ENCODE data around the gene RSPH6A. TPM values are rescaled to one million over a fixed set of nuclear protein-coding genes. Genes with fewer than 3 reads are reported as not detected.
A peak's percentile ranks its signal among the peaks of the same experiment; 100 is the strongest.

Gene RSPH6A
- total and polyA plus RNA-seq, 10 donors: 0.13 to 0.41 (median 0.26) TPM; not detected in 6

GRCh38 chr19:45822716-45823115 lies 7.6 kb upstream of the RSPH6A start:
- Histone ChIP-seq H3K9me3 (no peaks in the 10 kb centered on the region), H3K27me3 (replicated peaks in 1 of 7) (no peaks in the 10 kb centered on the region), H3K27ac (no peak overlapping the region), H3K4me3 (no peak overlapping the region), H3K4me1 (peaks cover 0 to 3% (median 0%) of the 10 kb centered on the region in 6 donors), H3K36me3 (peaks cover 0 to 100% (median 78%) of the 10 kb centered on the region in 6 donors)
- TF ChIP-seq POLR2AphosphoS5 (IDR thresholded peaks at IDR 0.05) (no peak), POLR2A (IDR thresholded peaks at IDR 0.05) (no peak), CTCF (IDR thresholded peaks at IDR 0.05 in 8 of 11, conservative IDR thresholded peaks at IDR 0.05 in 3 of 11) (no peak)
- intact Hi-C loops (cut with DNase I; ENCODE audit: low total_unique reads): no loop called here
- no peak for DNase-seq
- WGBS, 5 donors: 91 to 97% (median 94%) methylated on average over 3 to 5 of the region's 5 CpGs

DNA sequence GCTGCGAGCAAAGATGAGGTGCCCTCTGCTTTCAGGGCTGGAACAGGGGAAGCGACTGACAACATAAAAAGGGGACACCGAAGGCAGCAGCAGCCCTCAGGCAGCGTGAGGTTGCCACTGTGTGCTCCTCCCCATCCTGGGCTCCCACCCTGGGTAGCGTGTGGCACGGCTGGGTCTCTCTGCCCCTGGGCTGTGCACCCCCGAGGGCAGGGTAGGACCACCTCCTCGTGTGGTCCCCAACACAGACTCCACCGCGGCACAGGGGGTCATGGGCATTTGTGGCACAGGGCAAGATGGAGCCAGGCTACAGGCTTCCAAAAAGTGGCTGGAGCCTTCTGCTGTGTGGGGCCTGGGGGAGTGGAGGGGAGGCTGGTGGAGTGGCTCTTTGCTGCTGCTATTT lies 6.5 kb upstream of the RSPH6A start:
- Histone ChIP-seq H3K27ac (no peak overlapping the region), H3K27me3 (replicated peaks in 1 of 7) (peaks cover 0 to under 1% (median 0%) of the 10 kb centered on the region in 7 donors), H3K4me1 (peaks cover 0 to 14% (median 8%) of the 10 kb centered on the region in 6 donors), H3K9me3 (no peaks in the 10 kb centered on the region), H3K36me3 (peaks cover 0 to 91% (median 67%) of the 10 kb centered on the region in 6 donors), H3K4me3 (no peak overlapping the region)
- TF ChIP-seq CTCF (IDR thresholded peaks at IDR 0.05 in 8 of 11, conservative IDR thresholded peaks at IDR 0.05 in 3 of 11) (no peak), POLR2A (IDR thresholded peaks at IDR 0.05) (no peak), POLR2AphosphoS5 (IDR thresholded peaks at IDR 0.05) (peak in 2 of 3 donors; percentile 39 to 73)
- intact Hi-C loops (cut with DNase I; ENCODE audit: low total_unique reads): no loop called here
- WGBS, 5 donors: 86 to 93% (median 90%) methylated on average over 4 to 10 of the region's 10 CpGs
- no peak for DNase-seq

DNA sequence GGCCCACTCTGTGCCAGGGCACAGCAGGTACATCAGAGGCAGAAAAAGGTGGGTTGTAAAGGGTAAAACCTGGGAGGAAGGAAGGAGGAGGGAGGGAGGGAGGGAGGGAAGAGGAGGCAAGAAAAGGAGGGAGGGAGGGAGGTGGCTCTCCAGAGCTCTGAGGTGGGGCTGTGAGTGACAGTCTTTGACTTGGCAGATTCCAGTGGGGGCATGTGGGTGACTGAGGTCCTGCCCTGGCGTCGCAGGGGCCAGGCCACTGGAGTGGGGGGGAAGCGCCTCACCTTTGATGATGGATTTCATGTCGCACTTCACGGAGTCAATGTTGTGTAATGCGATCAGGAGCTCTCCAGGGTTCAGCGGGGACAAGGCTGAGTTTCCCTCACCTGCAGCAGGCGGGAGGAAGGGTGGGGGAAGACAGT lies 6.0 kb upstream of the RSPH6A start:
- H3K9me3 ChIP-seq: no peaks in the 10 kb centered on the region
- H3K27ac ChIP-seq: no peak overlapping the region
- WGBS, 5 donors: 88 to 91% (median 91%) methylated on average over 8 of the region's 8 CpGs
- intact Hi-C loops (cut with DNase I; ENCODE audit: low total_unique reads): no loop called here
- DNase-seq: no peak
- peaks cover 0 to 89% (median 62%) of the 10 kb centered on the region in 6 donors for H3K36me3 ChIP-seq
- H3K4me1 ChIP-seq: peaks cover 0 to 19% (median 13%) of the 10 kb centered on the region in 6 donors
- no peak overlapping the region for H3K4me3 ChIP-seq
- no peak for TF ChIP-seq POLR2A (IDR thresholded peaks at IDR 0.05)
- H3K27me3 ChIP-seq (replicated peaks in 1 of 7): peaks cover 0 to 5% (median 0%) of the 10 kb centered on the region in 7 donors

DNA sequence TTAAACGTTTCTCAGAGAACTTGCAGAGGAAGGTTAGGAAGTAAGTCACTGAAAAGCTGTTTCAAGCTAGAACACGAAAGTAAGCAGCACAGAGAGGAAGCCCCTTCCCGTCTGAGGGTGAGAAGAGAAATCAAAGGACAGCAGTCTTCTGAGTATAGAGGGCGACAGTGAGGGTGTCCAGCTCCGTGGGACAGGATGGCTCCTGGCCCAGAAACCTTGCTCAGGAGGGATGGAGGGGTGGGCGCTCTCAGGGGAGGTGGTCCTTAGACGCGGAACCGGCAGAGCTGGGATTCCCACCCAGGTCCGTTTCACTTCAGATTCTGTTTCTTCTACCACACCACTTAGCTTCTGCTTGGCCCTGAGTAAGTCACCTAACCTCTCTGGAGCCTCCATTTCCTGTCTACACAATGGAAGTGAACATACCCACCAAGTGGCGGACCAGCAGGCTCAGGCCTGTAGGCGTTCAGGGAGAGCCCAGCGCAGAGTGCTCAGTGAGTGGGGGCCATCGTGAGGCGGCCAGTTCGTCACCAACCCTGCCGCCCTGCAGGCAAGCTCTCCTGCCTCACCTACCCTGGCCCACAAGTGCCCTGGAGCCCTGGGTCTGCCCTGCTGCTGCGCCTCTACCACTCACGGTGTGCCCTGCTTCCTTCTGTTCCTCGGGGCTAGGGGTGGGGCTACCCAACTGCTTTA lies 5.5 kb upstream of the RSPH6A start:
- intact Hi-C loops (cut with DNase I; ENCODE audit: low total_unique reads): no loop called here
- H3K27ac ChIP-seq: no peak overlapping the region
- H3K4me1 ChIP-seq: peaks cover 0 to 24% (median 18%) of the 10 kb centered on the region in 6 donors
- TF ChIP-seq POLR2A (IDR thresholded peaks at IDR 0.05) (no peak), POLR2AphosphoS5 (IDR thresholded peaks at IDR 0.05) (peak in 2 of 3 donors; percentile 30 to 71)
- H3K9me3 ChIP-seq: no peaks in the 10 kb centered on the region
- no peak for DNase-seq
- peaks cover 0 to 10% (median 0%) of the 10 kb centered on the region in 7 donors for H3K27me3 ChIP-seq (replicated peaks in 1 of 7)
- no peak overlapping the region for H3K4me3 ChIP-seq
- WGBS, 5 donors: 71 to 78% (median 77%) methylated on average over 20 of the region's 20 CpGs
- peaks cover 0 to 89% (median 57%) of the 10 kb centered on the region in 6 donors for H3K36me3 ChIP-seq

DNA sequence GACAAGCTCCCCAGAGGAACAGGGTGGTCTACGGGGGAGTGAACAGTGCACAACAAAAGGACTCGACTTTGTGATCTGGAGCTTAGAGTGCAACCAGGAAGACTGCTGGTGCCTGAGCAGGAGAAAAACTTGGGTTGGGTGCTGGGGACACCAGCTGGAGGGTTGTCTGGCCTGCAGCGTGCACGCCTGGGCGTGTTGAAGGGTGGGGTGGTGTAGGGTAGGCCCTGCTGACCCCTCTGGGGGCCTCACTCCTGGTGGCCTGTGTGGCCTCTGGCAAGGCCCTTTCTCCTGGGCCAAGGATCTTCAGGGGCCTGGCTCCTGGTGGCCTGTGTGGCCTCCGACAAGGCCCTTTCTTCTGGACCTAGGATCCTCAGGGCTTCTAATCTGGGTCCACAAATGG lies 4.7 kb upstream of the RSPH6A start:
- TF ChIP-seq POLR2AphosphoS5 (IDR thresholded peaks at IDR 0.05) (peak in 1 of 3 donors; percentile 38), POLR2A (IDR thresholded peaks at IDR 0.05) (no peak)
- H3K27me3 ChIP-seq (replicated peaks in 1 of 7): peaks cover 0 to 18% (median 3%) of the 10 kb centered on the region in 7 donors
- intact Hi-C loops (cut with DNase I; ENCODE audit: low total_unique reads): no loop called here
- no peaks in the 10 kb centered on the region for H3K9me3 ChIP-seq
- 91 to 98% (median 92%) methylated on average over 5 to 6 of the region's 6 CpGs for WGBS, 5 donors
- peaks cover 0 to 32% (median 23%) of the 10 kb centered on the region in 6 donors for H3K4me1 ChIP-seq
- peaks cover 0 to 89% (median 49%) of the 10 kb centered on the region in 6 donors for H3K36me3 ChIP-seq
- DNase-seq: no peak
- no peak overlapping the region for H3K4me3 ChIP-seq
- no peak overlapping the region for H3K27ac ChIP-seq

Data from spleen (tissue), 11 donors.